K562 (cell line): ENCODE measurements around the gene SOX6. TPM values are rescaled to one million over a fixed set of nuclear protein-coding genes. Genes with fewer than 3 reads are reported as not detected.

ENCODE experiments used
- BDP1 ChIP-seq: IDR thresholded peaks from 3 replicates; pipeline ENCODE4 v1.6.1; 2011; ENCODE audit not compliant: insufficient read length, insufficient read depth
- CAMTA2 ChIP-seq: fragments of 250-450 bp; sonication (Bioruptor Pico); conservative IDR thresholded peaks from 2 replicates; pipeline ENCODE4 v1.5.1; 2022
- CHD1 ChIP-seq: fragments of 200-600 bp; sonication (generic); IDR thresholded peaks from one replicate; pipeline ENCODE4 v1.6.1; 2012; ENCODE audit warnings: mild to moderate bottlenecking, moderate library complexity, low read length, inconsistent platforms
- EWSR1 ChIP-seq: fragments of 450-650 bp; IDR thresholded peaks from 2 replicates; pipeline ENCODE4 v1.6.1; 2018; ENCODE audit warnings: borderline replicate concordance, mild to moderate bottlenecking, low read depth, moderate library complexity; ENCODE audit not compliant: partially characterized antibody
- EZH2 ChIP-seq: IDR thresholded peaks from 2 replicates; pipeline ENCODE4 v1.6.1; 2012; ENCODE audit warnings: low read depth, mild to moderate bottlenecking, inconsistent platforms, low read length, borderline replicate concordance
- GABPA ChIP-seq: fragments of 200-800 bp; sonication (Bioruptor generic); conservative IDR thresholded peaks from 2 replicates; pipeline ENCODE4 v1.6.1; 2016; ENCODE audit warnings: low read depth, missing genetic modification characterization, missing compliant biosample characterization
- L3MBTL2 ChIP-seq: fragments of 450-650 bp; IDR thresholded peaks from 2 replicates; pipeline ENCODE4 v1.6.1; 2016; ENCODE audit warnings: mild to moderate bottlenecking, moderate library complexity
- MTA1 ChIP-seq: fragments of 450-650 bp; IDR thresholded peaks from 2 replicates; pipeline ENCODE4 v1.6.1; 2017; ENCODE audit warnings: borderline replicate concordance
- MTF1 ChIP-seq: fragments of 250-450 bp; sonication (Bioruptor Pico); IDR thresholded peaks from 2 replicates; pipeline ENCODE4 v1.9.0; 2021; ENCODE audit warnings: moderate library complexity, mild to moderate bottlenecking, inconsistent platforms, borderline replicate concordance
- MYNN ChIP-seq, 2 experiments: sonication (generic); formaldehyde crosslinking in 1 of 2; IDR thresholded peaks; 2 replicates each; pipeline versions ENCODE4 v1.5.0 to v1.6.1; 2016 to 2020; ENCODE audit warnings: antibody characterized with exemption in 1 of 2, missing genetic modification reagents in 1 of 2
- NR4A1 ChIP-seq, 2 experiments: fragments of 250-450 bp in 1 of 2; fragments of 450-650 bp in 1 of 2; sonication (Bioruptor Pico) in 1 of 2; IDR thresholded peaks; 2 replicates each; pipeline versions ENCODE4 v1.4.0 to v1.6.1; 2016 to 2020; ENCODE audit warnings: mild to moderate bottlenecking in 2 of 2, missing compliant biosample characterization in 1 of 2, missing genetic modification characterization in 1 of 2, moderate library complexity in 1 of 2
- SMARCE1 ChIP-seq: fragments of 450-650 bp; IDR thresholded peaks from 2 replicates; pipeline ENCODE4 v1.7.1; 2016; ENCODE audit warnings: mild to moderate bottlenecking
- STAT5A ChIP-seq: IDR thresholded peaks from 2 replicates; pipeline ENCODE4 v1.6.1; 2012; ENCODE audit warnings: low read length, inconsistent platforms, borderline replicate concordance
- ZNF146 ChIP-seq: IDR thresholded peaks from one replicate; pipeline ENCODE4 v1.6.1; 2018; ENCODE audit warnings: missing compliant biosample characterization; ENCODE audit not compliant: unreplicated experiment
- ZNF384 ChIP-seq: IDR thresholded peaks from 2 replicates; pipeline ENCODE4 v1.6.1; 2012; ENCODE audit warnings: low read depth, low read length, improper control_type of control experiment
- ZNF76 ChIP-seq: fragments of 250-450 bp; sonication (Bioruptor Pico); IDR thresholded peaks from 2 replicates; pipeline ENCODE4 v1.4.0; 2020; ENCODE audit warnings: mild to moderate bottlenecking, moderate library complexity, borderline replicate concordance
- polyA plus RNA-seq, 8 experiments: library from polyadenylated mRNA; depleted of rRNA in 4 of 8; stranded (reverse) in 5 of 8; unstranded in 3 of 8; fragments of >200 nt; fragmentation: Nextera tagmentation in 2 of 8; fragmentation: Illumina TruSeq in 1 of 8; extraction: Ambion mirVana in 2 of 8; extraction: Trizol in 1 of 8; gene quantifications; 2 replicates each; pipeline versions ENCODE4 v1.2.1 to v1.2.3, GENCODE V29; 2011 to 2014; ENCODE audit warnings: inconsistent platforms in 1 of 8, missing spikeins in 1 of 8
- total RNA-seq, 7 experiments: library from RNA; depleted of rRNA in 6 of 7; stranded (reverse); fragments of >200 nt in 6 of 7; fragmentation: Illumina TruSeq in 2 of 7; extraction: Trizol in 2 of 7; gene quantifications; 2 replicates each; pipeline versions ENCODE4 v1.2.1 to v1.2.3, GENCODE V29; 2011 to 2021; ENCODE audit warnings: low replicate concordance in 1 of 7
- TF ChIP-seq, protein P1 (sequence below), 2 experiments: fragments of 200-800 bp in 1 of 2; sonication (Bioruptor generic) in 1 of 2; sonication (generic) in 1 of 2; formaldehyde crosslinking in 1 of 2; IDR thresholded peaks in 1 of 2; conservative IDR thresholded peaks in 1 of 2; 2 replicates each; pipeline versions ENCODE4 v1.5.0 to v1.6.1; 2016 to 2020; ENCODE audit warnings: missing compliant biosample characterization in 1 of 2, missing genetic modification characterization in 1 of 2, missing genetic modification reagents in 1 of 2

Gene SOX6
- total and polyA plus RNA-seq, 9 of the 15 experiments (the other 6 are each of a cell fraction or from before 2014, with no cell fraction given) = 0.89 to 8.7 (median 5.7) TPM

GRCh38 chr11:16293204-16293681, 63.1 kb downstream of the SOX6 start (continued):
- peak; percentile 41; the same call in 1 of the 2 replicates for TF ChIP-seq L3MBTL2
- no peak for TF ChIP-seq CHD1
- 0 out of 2 replicates have a peak, but pooled peaks have one; percentile 49 for TF ChIP-seq SMARCE1
- TF ChIP-seq STAT5A = peak; percentile 15; the same call in 1 of the 2 replicates
- TF ChIP-seq CAMTA2 (CRISPR knock-in tag) = no peak
- TF ChIP-seq MYNN (IDR thresholded peaks at IDR 0.05) = no peak
- TF ChIP-seq MYNN (CRISPR knock-in tag; IDR thresholded peaks at IDR 0.05) = no peak
- TF ChIP-seq BDP1 = no peak
- TF ChIP-seq ZNF76 (CRISPR knock-in tag) = no peak
- no peak for TF ChIP-seq EZH2
- TF ChIP-seq GABPA (tag) = no peak
- TF ChIP-seq ZNF384 = no peak
- TF ChIP-seq NR4A1 (CRISPR knock-in tag; IDR thresholded peaks at IDR 0.05) = no peak
- no peak for TF ChIP-seq NR4A1 (tag; IDR thresholded peaks at IDR 0.05)
- no peak for TF ChIP-seq EWSR1
- TF ChIP-seq, protein P1, sequence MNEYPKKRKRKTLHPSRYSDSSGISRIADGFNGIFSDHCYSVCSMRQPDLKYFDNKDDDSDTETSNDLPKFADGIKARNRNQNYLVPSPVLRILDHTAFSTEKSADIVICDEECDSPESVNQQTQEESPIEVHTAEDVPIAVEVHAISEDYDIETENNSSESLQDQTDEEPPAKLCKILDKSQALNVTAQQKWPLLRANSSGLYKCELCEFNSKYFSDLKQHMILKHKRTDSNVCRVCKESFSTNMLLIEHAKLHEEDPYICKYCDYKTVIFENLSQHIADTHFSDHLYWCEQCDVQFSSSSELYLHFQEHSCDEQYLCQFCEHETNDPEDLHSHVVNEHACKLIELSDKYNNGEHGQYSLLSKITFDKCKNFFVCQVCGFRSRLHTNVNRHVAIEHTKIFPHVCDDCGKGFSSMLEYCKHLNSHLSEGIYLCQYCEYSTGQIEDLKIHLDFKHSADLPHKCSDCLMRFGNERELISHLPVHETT (CRISPR knock-in tag; conservative IDR thresholded peaks at IDR 0.05 in 1 of 2, IDR thresholded peaks at IDR 0.05 in 1 of 2) = no peak
- no peak for TF ChIP-seq ZNF146 (CRISPR knock-in tag)
- TF ChIP-seq MTF1 = no peak
- no peak for TF ChIP-seq MTA1
